Right cardiac atrium (tissue), 5 donors: ENCODE measurements around the gene MSN. TPM values are rescaled to one million over a fixed set of nuclear protein-coding genes. Genes with fewer than 3 reads are reported as not detected.

Experiments
- ATAC-seq, 2 donors: fragments of 200-7000 bp; cut with Tn5 transposase; one replicate each; pipeline versions ENCODE4 v1.8.0 to v1.9.1; 2020; ENCODE audit warnings: moderate library complexity in 2 of 2, mild to moderate bottlenecking in 1 of 2
- DNase-seq, 3 donors: peaks; one replicate each; pipeline ENCODE4 v3.0.0-alpha.2; 2020
- H3K27ac ChIP-seq: one replicate; pipeline ENCODE4 v1.5.1; 2013; ENCODE audit warnings: mild to moderate bottlenecking, low read length, control low read depth, moderate library complexity
- H3K27me3 ChIP-seq: one replicate; pipeline ENCODE4 v1.6.1; 2013; ENCODE audit not compliant: control insufficient read depth, insufficient read depth
- H3K4me1 ChIP-seq: one replicate; pipeline ENCODE4 v1.6.1; 2013; ENCODE audit warnings: low read length; ENCODE audit not compliant: control insufficient read depth, insufficient read depth
- H3K4me3 ChIP-seq: one replicate; pipeline ENCODE4 v1.5.1; 2013; ENCODE audit warnings: low read length, control low read depth
- H3K9me3 ChIP-seq: one replicate; pipeline ENCODE4 v1.6.1; 2013; ENCODE audit warnings: low read length; ENCODE audit not compliant: control insufficient read depth
- WGBS: extraction: QIAGEN DNeasy Blood & Tissue Kit; methylation state at CpG from one replicate; pipeline ENCODE4 v1.1.7; 2013; 5-methylcytosine and 5-hydroxymethylcytosine counted together
- intact Hi-C, 4 donors: fragments of 100-400 bp; cut with DNase I; formaldehyde crosslinking; loops; one replicate each; pipeline versions ENCODE4 v1.11.0 to v1.14.0; 2022 to 2023
- polyA plus RNA-seq: library from polyadenylated mRNA; stranded (reverse); fragments of 200-250 nt; gene quantifications from one replicate; pipeline ENCODE4 v1.2.3, GENCODE V29; 2013
- total RNA-seq, 4 donors: library from RNA; stranded (reverse); fragmentation: NEBNext Ultra II Directional; extraction: Animal tissue kit (Norgen Biotek cat#: 25700); gene quantifications; one replicate each; pipeline ENCODE4 v1.2.1, GENCODE V29; 2021
- donor health status: healthy with polysubstance abuse.
- donor health status: DM: no; HTN: yes; CAD: no.
- donor health status: DM: no; HTN: no; CAD: no.
- donor health status: DM: no; HTN: yes; CAD: no; lungs with severe emphysema.
- donor health status: DM: yes; HTN: yes; CAD: no.

The MSN gene
- total and polyA plus RNA-seq, 5 donors, result 78.1 to 201 (median 119) TPM

GRCh38 chrX:65720381-65720964, 53.0 kb downstream of the MSN start:
- DNase-seq (no peak), ATAC-seq (peak; percentile 50 to 64)
- no peak overlapping the region for H3K4me3 ChIP-seq
- intact Hi-C loops, result loop anchor here in 1 of 4 donors (10.0 kb wide), 1 partner anchor 126 kb away; no protein-coding TSS in a partner anchor
- H3K27me3 ChIP-seq, result no peaks in the 10 kb centered on the region
- no peaks in the 10 kb centered on the region for H3K9me3 ChIP-seq
- 58% methylated on average over 2 of the region's 2 CpGs for WGBS
- H3K4me1 ChIP-seq, result peaks cover 5% of the 10 kb centered on the region
- peak overlapping the region; percentile 52 for H3K27ac ChIP-seq

DNA sequence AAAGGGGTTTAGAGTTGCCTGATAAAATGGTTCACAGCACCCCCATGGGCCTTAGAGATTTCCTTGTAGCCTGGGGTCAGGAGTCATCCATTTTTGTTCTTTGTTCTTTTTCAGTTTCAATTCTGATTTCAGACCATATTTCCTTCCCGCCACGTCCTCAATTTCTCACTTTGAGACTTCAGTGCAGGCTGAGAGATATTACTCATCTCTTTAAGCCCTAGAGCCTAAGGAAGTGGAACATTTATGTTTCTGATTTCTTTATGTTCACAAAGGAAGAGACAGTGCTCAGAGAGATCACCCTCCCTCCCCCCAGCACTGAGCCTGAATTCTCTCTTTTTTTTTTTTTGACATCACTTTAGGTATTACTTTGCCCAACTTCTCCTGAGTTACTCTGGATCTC, 56.3 kb downstream of the MSN start:
- intact Hi-C loops, result loop anchor here in 1 of 4 donors (10.0 kb wide), 1 partner anchor 129 kb away; no protein-coding TSS in a partner anchor
- Histone ChIP-seq H3K9me3 (no peaks in the 10 kb centered on the region), H3K27me3 (no peaks in the 10 kb centered on the region), H3K4me1 (peaks cover 5% of the 10 kb centered on the region), H3K27ac (no peak overlapping the region), H3K4me3 (no peak overlapping the region)
- ATAC-seq (peak in 1 of 2 donors; percentile 42), DNase-seq (no peak)
- WGBS, result 26% methylated on average over 2 of the region's 2 CpGs

- Histone ChIP-seq H3K27ac (no peak overlapping the region), H3K4me3 (no peak overlapping the region), H3K4me1 (peaks cover 5% of the 10 kb centered on the region), H3K9me3 (no peaks in the 10 kb centered on the region), H3K27me3 (no peaks in the 10 kb centered on the region)
- intact Hi-C loops, result loop anchor here in 1 of 4 donors (10.0 kb wide), 1 partner anchor 132 kb away; no protein-coding TSS in a partner anchor
- 53% methylated on average over 1 of the region's 1 CpG for WGBS
- no peak for ATAC-seq
- no peak for DNase-seq
These were observed 59.3 kb downstream of the MSN start for GRCh38 chrX:65726715-65727114.

- intact Hi-C loops, result no loop called here
- peaks cover 2% of the 10 kb centered on the region for H3K4me1 ChIP-seq
- H3K4me3 ChIP-seq, result no peak overlapping the region
- DNase-seq (no peak), ATAC-seq (no peak)
- WGBS, result 73% methylated on average over 1 of the region's 1 CpG
- H3K9me3 ChIP-seq, result no peaks in the 10 kb centered on the region
- no peak overlapping the region for H3K27ac ChIP-seq
- H3K27me3 ChIP-seq, result no peaks in the 10 kb centered on the region
These were observed 64.3 kb downstream of the MSN start for GRCh38 chrX:65731684-65732289.

DNA sequence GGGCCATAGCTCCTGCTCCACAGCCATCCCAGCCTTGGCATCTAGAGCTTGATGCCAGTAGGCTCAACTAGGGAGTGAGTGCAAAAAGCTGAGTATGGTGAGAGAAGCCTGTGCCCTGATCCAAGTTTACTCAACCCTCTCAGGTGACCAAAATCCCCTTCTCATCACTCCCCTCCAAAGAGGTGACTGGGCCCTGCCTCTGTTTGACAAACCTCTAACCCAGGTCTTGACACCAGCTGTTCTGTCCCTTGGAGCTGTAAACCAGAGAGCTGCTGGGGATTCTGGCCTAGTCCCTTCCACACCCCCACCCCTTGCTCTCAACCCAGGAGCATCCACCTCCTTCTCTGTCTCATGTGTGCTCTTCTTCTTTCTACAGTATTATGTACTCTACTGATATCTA, 73.5 kb downstream of the MSN start:
- intact Hi-C loops, result no loop called here

GRCh38 chrX:65741823-65742222, 74.4 kb downstream of the MSN start:
- 65% methylated on average over 2 of the region's 2 CpGs for WGBS
- H3K9me3 ChIP-seq, result no peaks in the 10 kb centered on the region
- H3K27ac ChIP-seq, result no peak overlapping the region
- H3K4me1 ChIP-seq, result peaks cover 2% of the 10 kb centered on the region
- ATAC-seq (no peak), DNase-seq (no peak)
- H3K27me3 ChIP-seq, result no peaks in the 10 kb centered on the region
- intact Hi-C loops, result no loop called here
- no peak overlapping the region for H3K4me3 ChIP-seq

More for the DNA sequence above, 73.5 kb downstream of the MSN start:
- no peak overlapping the region for H3K27ac ChIP-seq
- H3K4me1 ChIP-seq, result peaks cover 2% of the 10 kb centered on the region
- H3K9me3 ChIP-seq, result no peaks in the 10 kb centered on the region
- no peak overlapping the region for H3K4me3 ChIP-seq
- no peaks in the 10 kb centered on the region for H3K27me3 ChIP-seq
- DNase-seq (no peak), ATAC-seq (no peak)

- no peak overlapping the region for H3K4me3 ChIP-seq
- intact Hi-C loops, result no loop called here
These were observed 77.5 kb downstream of the MSN start for GRCh38 chrX:65744965-65745364.

GRCh38 chrX:65745427-65745826, 78.0 kb downstream of the MSN start:
- ATAC-seq (no peak), DNase-seq (no peak)
- Histone ChIP-seq H3K27me3 (no peaks in the 10 kb centered on the region), H3K9me3 (no peaks in the 10 kb centered on the region), H3K4me3 (no peak overlapping the region), H3K27ac (no peak overlapping the region), H3K4me1 (peaks cover 2% of the 10 kb centered on the region)
- WGBS, result 42% methylated on average over 6 of the region's 6 CpGs
- intact Hi-C loops, result no loop called here

More at GRCh38 chrX:65744965-65745364, 77.5 kb downstream of the MSN start:
- Histone ChIP-seq H3K27ac (no peak overlapping the region), H3K27me3 (no peaks in the 10 kb centered on the region), H3K9me3 (no peaks in the 10 kb centered on the region), H3K4me1 (peaks cover 2% of the 10 kb centered on the region)
- WGBS, result 67% methylated on average over 1 of the region's 1 CpG
- DNase-seq (no peak), ATAC-seq (no peak)

DNA sequence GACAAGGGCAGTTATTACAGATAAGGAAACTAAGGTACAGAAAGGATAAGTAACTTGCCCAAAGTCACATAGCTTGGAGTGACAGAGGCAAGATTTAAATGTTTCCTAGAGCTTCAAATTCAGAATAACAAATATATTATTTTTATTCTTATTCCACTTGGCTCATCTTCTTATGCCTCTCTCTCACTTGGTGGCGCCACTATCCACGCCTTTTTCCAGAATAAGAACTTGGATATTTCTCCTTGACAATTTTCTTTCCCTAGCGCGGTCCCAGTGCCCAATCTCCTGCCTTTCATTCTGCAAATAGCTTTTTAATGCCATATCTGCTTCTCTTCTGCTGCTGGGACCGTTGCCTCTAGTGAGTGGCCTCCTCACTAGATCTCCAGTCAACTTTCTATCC, 78.5 kb downstream of the MSN start:
- no peak overlapping the region for H3K4me3 ChIP-seq

DNA sequence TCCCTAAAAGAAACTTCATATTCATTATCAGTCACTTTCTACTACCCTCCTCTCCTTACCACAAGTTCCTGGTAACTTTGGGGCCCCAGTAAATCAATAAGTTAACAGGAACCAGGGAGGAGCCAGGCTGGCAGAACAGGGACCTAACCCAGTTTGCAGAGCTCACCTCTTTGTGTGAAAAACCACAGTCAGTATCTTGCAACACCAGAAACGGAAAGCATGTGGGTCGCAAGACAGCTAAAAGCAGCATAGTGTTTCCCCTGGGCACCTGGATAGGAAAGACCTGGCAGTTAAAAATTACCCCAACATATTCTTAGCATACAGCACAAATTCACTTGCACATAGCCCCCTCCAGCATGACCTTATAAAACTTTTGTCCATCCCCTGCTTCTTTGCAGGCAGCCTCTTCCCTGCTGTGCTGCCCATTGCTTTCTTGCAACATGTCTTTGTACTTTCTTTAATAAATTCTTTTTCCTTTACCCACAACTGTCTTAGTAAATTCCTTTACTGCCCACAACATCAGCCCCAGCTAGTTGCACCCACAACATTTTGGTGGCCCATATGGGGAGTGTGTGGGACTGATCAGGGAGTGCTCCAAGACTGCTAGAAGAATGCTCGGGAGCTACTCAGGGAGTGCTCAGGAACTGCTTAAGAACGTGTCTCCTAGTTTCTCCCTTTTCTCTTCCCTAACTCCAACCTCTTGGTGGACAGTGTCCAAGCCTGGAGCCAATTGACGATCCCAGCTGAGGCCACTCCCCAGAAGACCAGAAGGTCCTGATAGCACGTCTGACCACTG, 83.4 kb downstream of the MSN start:
- Histone ChIP-seq H3K9me3 (no peaks in the 10 kb centered on the region), H3K27ac (no peak overlapping the region), H3K4me3 (no peak overlapping the region), H3K4me1 (no peaks in the 10 kb centered on the region), H3K27me3 (no peaks in the 10 kb centered on the region)
- ATAC-seq (no peak), DNase-seq (no peak)
- WGBS, result 56% methylated on average over 6 of the region's 6 CpGs
- intact Hi-C loops, result no loop called here

More for the DNA sequence above, 78.5 kb downstream of the MSN start:
- ATAC-seq (no peak), DNase-seq (no peak)
- Histone ChIP-seq H3K4me1 (no peaks in the 10 kb centered on the region), H3K9me3 (no peaks in the 10 kb centered on the region), H3K27ac (no peak overlapping the region), H3K27me3 (no peaks in the 10 kb centered on the region)
- 61% methylated on average over 5 of the region's 5 CpGs for WGBS
- intact Hi-C loops, result no loop called here

- WGBS, result 79% methylated on average over 2 of the region's 2 CpGs
- no peak overlapping the region for H3K4me3 ChIP-seq
- DNase-seq (no peak), ATAC-seq (no peak)
- H3K27me3 ChIP-seq, result no peaks in the 10 kb centered on the region
- no peak overlapping the region for H3K27ac ChIP-seq
- no peaks in the 10 kb centered on the region for H3K4me1 ChIP-seq
- H3K9me3 ChIP-seq, result no peaks in the 10 kb centered on the region
- intact Hi-C loops, result no loop called here
These were observed 84.1 kb downstream of the MSN start for GRCh38 chrX:65751519-65751918.
